NCI-H1092 (cell line): ENCODE data around the gene CARNS1.
A peak's percentile ranks its signal among the peaks of the same experiment; 100 is the strongest.
"Not testable (repeated sequence)": the region's sequence is repeated elsewhere in the genome, so short reads cannot be mapped to it uniquely, and the experiment has no call there.

Experiments used
- DNase-seq: peaks from one replicate; lab custom pipeline; 2025; lab: John Stamatoyannopoulos, UW

Gene CARNS1

DNA sequence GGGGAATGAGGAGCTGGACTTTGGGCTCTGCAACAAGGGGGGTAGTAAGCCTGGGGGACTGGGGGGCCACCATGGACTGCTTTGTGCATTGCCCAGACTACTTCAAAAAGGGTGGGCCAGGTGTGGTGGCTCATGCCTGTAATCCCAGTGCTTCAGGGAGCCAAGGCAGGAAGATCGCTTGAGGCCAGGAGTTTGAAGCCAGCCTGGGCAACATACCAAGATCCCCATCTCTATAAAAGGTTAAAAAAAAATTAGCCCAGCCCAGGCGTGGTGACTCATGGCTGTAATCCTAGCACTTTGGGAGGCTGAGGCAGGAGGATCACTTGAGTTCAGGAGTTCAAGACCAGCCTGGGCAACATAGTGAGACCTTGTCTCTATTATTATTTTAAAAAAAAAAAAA, 50.1 kb downstream of the CARNS1 start:
- not testable (repeated sequence) for DNase-seq

DNA sequence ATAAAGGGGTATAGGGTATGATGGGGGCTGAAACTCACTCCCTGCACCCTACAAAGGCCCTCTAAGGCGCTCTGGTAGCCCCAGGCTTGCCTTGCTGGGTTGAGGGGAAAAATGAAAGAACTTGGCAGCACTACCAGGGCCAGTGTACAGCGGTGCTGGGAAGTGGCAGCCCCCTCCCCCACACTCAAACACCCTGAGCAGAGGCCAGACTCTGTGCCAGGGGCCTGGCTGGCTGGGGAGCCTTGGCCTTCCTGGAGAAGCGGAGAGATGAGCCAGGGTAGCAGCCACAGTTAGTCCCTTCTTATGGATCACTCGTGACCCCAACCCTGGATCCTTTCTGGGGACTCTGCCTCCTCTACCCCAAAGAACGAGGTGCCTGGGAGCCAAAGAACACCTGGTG, 50.9 kb downstream of the CARNS1 start:
- no peak for DNase-seq

DNA sequence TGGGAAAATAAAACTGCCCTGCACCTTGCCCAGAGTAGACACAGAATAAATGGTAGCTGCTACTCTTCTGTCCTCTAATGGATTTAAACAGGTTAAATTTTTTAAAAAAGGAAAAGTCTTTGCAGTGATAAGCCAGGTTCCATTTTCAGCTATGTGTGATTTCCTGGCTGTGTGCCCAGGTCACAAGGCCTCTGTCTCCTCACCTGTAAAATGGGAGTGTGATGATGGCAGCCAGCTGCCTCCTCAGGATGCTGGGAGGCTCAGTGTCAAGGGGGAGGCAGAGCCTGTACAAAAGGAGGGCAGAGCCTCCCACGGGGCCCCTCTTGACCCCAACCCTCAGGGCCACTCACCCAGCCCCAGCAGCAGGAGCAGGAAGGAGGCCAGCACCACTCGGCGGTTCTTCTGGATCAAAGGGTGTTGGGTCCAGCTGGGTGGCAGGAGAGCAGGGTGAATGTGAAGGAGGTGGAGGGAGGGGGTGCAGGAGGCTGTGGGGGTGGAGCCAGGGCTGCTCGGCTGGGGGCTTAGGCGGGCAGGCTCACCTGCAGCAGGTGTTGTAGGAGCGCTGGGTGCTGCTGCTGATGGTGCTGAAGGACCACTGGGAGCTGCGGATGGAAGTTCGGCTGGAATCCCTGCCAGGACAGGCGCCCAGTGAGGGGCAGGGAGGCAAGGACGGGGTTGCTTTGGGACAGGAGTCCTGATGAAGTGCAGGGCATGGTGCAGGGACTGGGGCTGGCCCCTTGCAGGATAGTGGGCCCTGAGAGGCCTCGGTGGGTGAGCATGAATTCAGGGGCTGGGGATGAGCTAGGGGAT, 51.7 kb downstream of the CARNS1 start:
- no peak for DNase-seq

DNA sequence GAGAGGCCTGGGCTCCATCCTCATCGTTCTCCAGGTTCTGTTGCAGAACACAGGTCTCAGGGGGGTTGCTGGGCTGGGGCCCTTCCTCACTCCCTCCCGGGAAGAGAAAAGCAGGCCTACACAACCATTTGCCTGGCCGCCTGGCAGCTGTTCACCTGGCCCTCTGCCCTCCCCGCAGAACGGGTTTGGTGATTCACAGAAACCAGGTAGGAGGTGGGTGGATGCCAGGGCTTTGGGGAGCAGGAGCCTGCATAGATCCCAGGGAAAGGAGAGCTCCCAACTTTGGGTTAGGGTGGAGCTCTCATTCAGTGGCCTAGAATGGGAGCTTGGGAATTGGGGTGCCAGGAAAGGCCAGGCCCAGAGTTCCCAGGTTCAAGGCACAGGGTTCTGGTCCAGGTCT, 52.6 kb downstream of the CARNS1 start:
- DNase-seq: no peak

DNA sequence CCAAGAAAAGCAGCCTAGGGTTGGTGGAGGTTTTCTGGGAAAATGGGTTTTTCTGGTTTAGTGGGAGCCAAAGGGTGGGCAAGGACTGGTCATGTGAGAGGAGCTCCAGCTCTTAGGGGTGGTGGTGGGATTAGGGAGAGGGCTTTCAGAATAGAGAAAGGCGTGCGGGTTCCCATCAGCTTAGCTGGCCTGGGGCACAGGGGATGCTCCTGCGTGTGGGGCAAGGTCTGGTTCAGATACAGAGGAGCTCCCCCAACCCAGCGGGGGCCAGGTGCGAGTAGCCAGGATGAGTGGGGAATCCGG, 52.9 kb downstream of the CARNS1 start:
- no peak for DNase-seq

DNA sequence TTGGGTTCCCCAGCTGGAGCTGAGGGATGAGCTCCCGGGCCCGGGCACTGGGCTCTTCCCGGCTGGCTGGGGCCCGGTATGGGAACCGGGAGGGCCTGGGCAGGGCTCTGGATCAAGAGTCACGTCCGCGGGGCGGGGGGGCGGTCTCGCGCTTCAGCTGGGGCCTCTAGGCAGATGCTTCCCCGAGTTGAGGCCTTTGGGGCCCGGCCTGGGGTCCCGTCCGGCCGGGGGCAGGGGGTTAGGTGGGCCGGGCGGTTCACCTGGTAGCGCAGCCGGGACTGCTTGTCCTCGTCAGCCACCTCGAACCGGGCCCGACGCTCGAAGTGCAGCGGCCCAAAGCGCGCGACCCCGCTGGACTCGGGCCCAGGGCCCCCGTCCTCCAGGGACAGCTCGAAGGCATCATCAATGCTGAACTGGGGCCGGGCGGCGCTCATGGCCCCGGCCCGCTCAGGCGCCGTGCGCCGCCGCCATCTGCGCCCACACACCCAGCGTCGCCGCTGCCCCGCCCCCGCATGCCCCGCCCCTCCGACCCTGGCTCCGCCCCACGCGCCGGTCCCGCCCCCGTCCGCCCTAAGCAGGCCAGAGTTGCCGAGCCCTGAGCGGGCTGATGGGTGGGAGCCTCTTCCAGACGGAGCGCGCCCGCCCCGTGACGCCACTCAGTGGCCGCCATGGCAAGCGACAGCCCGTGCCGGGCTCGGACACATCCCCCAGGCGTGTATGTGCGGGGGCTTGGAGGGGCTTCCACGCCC, 53.5 kb downstream of the CARNS1 start, which contains the start of gene TMEM134:
Gene TMEM134 (minus strand): TSS at position 493 of the 749 bp plus-strand sequence. CDS start 59 bp downstream, at position 434.
- DNase-seq: peak; percentile 93

DNA sequence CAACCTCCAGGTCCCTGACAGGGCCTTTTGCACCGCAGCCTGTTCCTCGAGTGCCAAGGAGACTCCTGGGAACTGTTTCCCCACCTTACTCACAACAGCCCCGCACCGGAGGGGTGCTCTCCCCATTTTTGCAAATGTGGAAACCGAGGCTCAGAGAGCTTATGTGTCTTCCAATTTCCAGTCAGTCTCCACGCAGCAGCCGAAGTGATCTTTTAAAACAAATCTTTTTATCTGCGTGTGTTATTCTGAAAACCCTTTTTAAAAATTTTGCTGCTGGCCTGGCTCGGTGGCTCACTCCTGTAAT, 54.0 kb downstream of the CARNS1 start:
- DNase-seq: no peak

DNA sequence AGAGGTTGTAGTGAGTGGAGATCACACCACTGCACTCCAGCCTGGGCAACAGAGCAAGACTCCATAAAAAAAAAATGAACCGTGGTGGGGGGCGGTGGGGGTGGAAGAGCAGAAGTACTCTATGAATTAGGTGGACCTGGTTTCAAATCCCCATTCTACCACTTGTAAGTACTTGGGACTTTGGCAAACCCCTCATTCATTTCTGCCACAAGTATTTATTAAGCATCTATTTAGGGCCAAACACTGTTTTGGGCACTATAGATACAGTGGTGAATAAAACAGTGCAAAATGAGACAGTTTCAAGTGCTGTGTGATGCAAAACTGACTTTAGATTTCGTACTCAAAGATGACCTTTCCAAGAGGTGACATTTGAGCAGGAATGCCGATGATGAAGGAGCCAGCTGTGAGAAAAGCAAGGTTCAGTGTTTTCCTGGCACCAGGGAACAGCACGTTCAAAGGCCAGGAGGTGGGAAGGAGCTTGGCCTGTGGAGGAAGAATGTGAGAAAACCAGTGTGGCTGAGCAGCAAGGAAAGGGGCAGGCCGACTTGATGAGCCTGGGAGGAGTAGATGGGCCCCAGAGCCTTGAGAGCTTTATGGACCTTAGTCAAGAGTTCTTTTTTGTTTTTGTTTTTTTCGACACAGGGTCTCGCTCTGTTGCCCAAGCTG, 55.0 kb downstream of the CARNS1 start:
- no peak for DNase-seq

DNA sequence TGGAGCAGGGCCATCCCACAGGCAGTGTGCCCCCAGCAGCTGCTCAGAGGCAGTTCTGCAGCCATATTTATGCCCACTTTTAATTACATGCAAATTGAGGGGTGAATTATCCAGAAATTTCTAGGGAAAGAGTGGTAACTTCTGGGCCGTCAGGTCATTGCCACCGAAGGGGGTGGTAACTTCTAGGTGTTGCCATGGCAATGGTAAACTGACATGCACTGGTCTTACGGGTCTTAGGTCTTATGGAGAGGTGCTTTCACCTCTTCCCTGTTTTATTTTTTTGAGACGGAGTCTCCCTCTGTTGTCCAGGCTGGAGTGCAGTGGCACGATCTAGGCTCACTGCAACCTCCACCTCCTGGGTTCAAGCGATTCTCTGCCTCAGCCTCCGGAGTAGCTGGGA, 57.4 kb downstream of the CARNS1 start:
- no peak for DNase-seq
